H1 (cell line): ENCODE measurements around the gene KRT83. TPM values are rescaled to one million over a fixed set of nuclear protein-coding genes. Genes with fewer than 3 reads are reported as not detected.

Source experiments
- CTCF ChIA-PET: fragments of 300-600 bp; sonication (Branson Sonifier 250); formaldehyde crosslinking; loops from one replicate; lab custom pipeline; 2021; ENCODE audit not compliant: partially characterized antibody; lab: Charles Lee
- POLR2A ChIA-PET: fragments of 300-600 bp; sonication (Branson Sonifier 250); formaldehyde crosslinking; loops from one replicate; lab custom pipeline; 2021; ENCODE audit warnings: inconsistent platforms; ENCODE audit not compliant: partially characterized antibody; lab: Charles Lee
- DNase-seq, 2 experiments: peaks; one replicate each; pipeline versions ENCODE4 v3.0.0 to v3.0.0-alpha.2; 2010 to 2022; ENCODE audit warnings: low spot score in 2 of 2, low read depth in 1 of 2, mixed read lengths in 1 of 2
- FAIRE-seq: peaks from 2 replicates; lab custom pipeline; 2011; peaks lifted over from hg19 to GRCh38; lab: Jason Lieb, UNC
- H2AFZ ChIP-seq: 2 replicates; pipeline ENCODE4 v1.8.1; 2012; ENCODE audit warnings: low read length, inconsistent platforms
- H2AK5ac ChIP-seq: 2 replicates; pipeline ENCODE4 v1.6.1; 2013; ENCODE audit warnings: low read depth, low read length
- H2BK120ac ChIP-seq: replicated peaks from 2 replicates; pipeline ENCODE3; 2013; ENCODE audit warnings: low read depth, low read length, inconsistent platforms
- H2BK12ac ChIP-seq: 2 replicates; pipeline ENCODE4 v1.6.1; 2013; ENCODE audit warnings: low read depth, low read length
- H2BK15ac ChIP-seq: 2 replicates; pipeline ENCODE4 v1.6.1; 2013; ENCODE audit warnings: low read length
- H2BK20ac ChIP-seq: 2 replicates; pipeline ENCODE4 v1.6.1; 2013; ENCODE audit warnings: low read length
- H2BK5ac ChIP-seq: 2 replicates; pipeline ENCODE4 v1.6.1; 2013; ENCODE audit warnings: low read depth, low read length
- H3K14ac ChIP-seq: 2 replicates; pipeline ENCODE4 v1.6.1; 2013; ENCODE audit warnings: inconsistent platforms; ENCODE audit not compliant: insufficient read length
- H3K18ac ChIP-seq: 2 replicates; pipeline ENCODE4 v1.6.1; 2013; ENCODE audit warnings: low read length; ENCODE audit errors: extremely low read depth
- H3K23ac ChIP-seq: 2 replicates; pipeline ENCODE4 v1.6.1; 2013; ENCODE audit warnings: inconsistent platforms; ENCODE audit not compliant: insufficient read length
- H3K23me2 ChIP-seq: 2 replicates; pipeline ENCODE4 v1.6.1; 2013; ENCODE audit warnings: low read depth, low read length
- H3K27ac ChIP-seq: 2 replicates; pipeline ENCODE4 v1.6.1; 2011; ENCODE audit warnings: low read depth, low read length, inconsistent platforms
- H3K27me3 ChIP-seq, 4 experiments: replicated peaks in 1 of 4; 1 replicate in 1 of 4; 2 replicates in 3 of 4; pipeline versions ENCODE4 v1.6.1 to v1.8.1; 2011 to 2013; ENCODE audit warnings: low read length in 3 of 4, mild to moderate bottlenecking in 3 of 4, inconsistent platforms in 2 of 4, mixed read lengths in 2 of 4, moderate library complexity in 1 of 4; ENCODE audit not compliant: control insufficient read depth in 3 of 4, insufficient read depth in 3 of 4; ENCODE audit errors: extremely low read depth in 1 of 4
- H3K36me3 ChIP-seq, 4 experiments: 2 replicates each; pipeline versions ENCODE4 v1.6.1 to v1.8.1; 2011 to 2013; ENCODE audit warnings: mild to moderate bottlenecking in 4 of 4, low read length in 3 of 4, moderate library complexity in 2 of 4, control low read depth in 1 of 4, inconsistent platforms in 1 of 4; ENCODE audit not compliant: insufficient read depth in 4 of 4, control insufficient read depth in 2 of 4
- H3K4ac ChIP-seq: replicated peaks from 2 replicates; pipeline ENCODE3; 2013; ENCODE audit warnings: low read length, low read depth, mixed read lengths, inconsistent platforms; ENCODE audit not compliant: insufficient read length
- H3K4me1 ChIP-seq, 4 experiments: replicated peaks in 1 of 4; 1 replicate in 1 of 4; 2 replicates in 3 of 4; pipeline versions ENCODE4 v1.6.1 to v1.8.1; 2011 to 2013; ENCODE audit warnings: low read length in 3 of 4, inconsistent platforms in 2 of 4, mixed read lengths in 1 of 4; ENCODE audit not compliant: insufficient read depth in 4 of 4, control insufficient read depth in 3 of 4
- H3K4me2 ChIP-seq, 2 experiments: 2 replicates each; pipeline versions ENCODE4 v1.6.1 to v1.8.1; 2011 to 2013; ENCODE audit warnings: low read depth in 2 of 2, low read length in 2 of 2, control low read depth in 1 of 2, inconsistent platforms in 1 of 2, mild to moderate bottlenecking in 1 of 2; ENCODE audit not compliant: insufficient read depth in 1 of 2
- H3K4me3 ChIP-seq, 4 experiments: fragments of 200-600, 300-600 bp in 1 of 4; sonication (generic), shearing (Covaris generic), sonication (Bioruptor Twin) in 1 of 4; 2 replicates each; pipeline versions ENCODE4 v1.5.1 to v1.8.1; 2011 to 2016; ENCODE audit warnings: low read length in 4 of 4, low read depth in 3 of 4, control low read depth in 2 of 4, inconsistent platforms in 2 of 4, mild to moderate bottlenecking in 2 of 4, mixed read lengths in 1 of 4, moderate library complexity in 1 of 4; ENCODE audit not compliant: insufficient read depth in 2 of 4; ENCODE audit errors: extremely low read depth in 1 of 4
- H3K56ac ChIP-seq: replicated peaks from 2 replicates; pipeline ENCODE3; 2013; ENCODE audit warnings: low read depth, mild to moderate bottlenecking, mixed read lengths, low read length, inconsistent platforms; ENCODE audit not compliant: insufficient read length
- H3K79me1 ChIP-seq: 2 replicates; pipeline ENCODE4 v1.6.1; 2013; ENCODE audit warnings: low read depth, low read length, control low read depth
- H3K79me2 ChIP-seq, 2 experiments: 2 replicates each; pipeline versions ENCODE4 v1.6.1 to v1.8.1; 2012 to 2013; ENCODE audit warnings: low read length in 2 of 2, mild to moderate bottlenecking in 2 of 2, inconsistent platforms in 1 of 2; ENCODE audit not compliant: insufficient read depth in 2 of 2, control insufficient read depth in 1 of 2
- H3K9ac ChIP-seq, 4 experiments: replicated peaks in 1 of 4; 1 replicate in 1 of 4; 2 replicates in 3 of 4; pipeline versions ENCODE4 v1.6.1 to v1.8.1; 2011 to 2013; ENCODE audit warnings: low read depth in 3 of 4, low read length in 3 of 4, control low read depth in 2 of 4, mild to moderate bottlenecking in 2 of 4, moderate library complexity in 2 of 4, inconsistent platforms in 1 of 4; ENCODE audit errors: extremely low read depth in 1 of 4
- H3K9me3 ChIP-seq, 2 experiments: 2 replicates each; pipeline versions ENCODE4 v1.6.1 to v1.8.1; 2012 to 2013; ENCODE audit warnings: mild to moderate bottlenecking in 2 of 2, moderate library complexity in 2 of 2, control low read depth in 1 of 2, inconsistent platforms in 1 of 2, low read depth in 1 of 2, low read length in 1 of 2, mixed read lengths in 1 of 2; ENCODE audit not compliant: insufficient read depth in 2 of 2
- H4K20me1 ChIP-seq, 2 experiments: replicated peaks in 1 of 2; 2 replicates each; pipeline versions ENCODE3 to v1.8.1; 2011 to 2013; ENCODE audit warnings: inconsistent platforms in 2 of 2, low read length in 2 of 2, mild to moderate bottlenecking in 1 of 2; ENCODE audit not compliant: insufficient read depth in 2 of 2, control insufficient read depth in 1 of 2
- H4K5ac ChIP-seq: 2 replicates; pipeline ENCODE4 v1.6.1; 2013; ENCODE audit warnings: low read length, low read depth, mixed read lengths, inconsistent platforms; ENCODE audit not compliant: insufficient read length
- H4K8ac ChIP-seq: 2 replicates; pipeline ENCODE4 v1.8.0; 2013; ENCODE audit warnings: mild to moderate bottlenecking, moderate library complexity, low read length, inconsistent platforms; ENCODE audit not compliant: insufficient read depth; ENCODE audit errors: extremely low read depth
- H4K91ac ChIP-seq: replicated peaks from 2 replicates; pipeline ENCODE3; 2013; ENCODE audit warnings: low read length, mixed read lengths, inconsistent platforms; ENCODE audit not compliant: insufficient read length
- KDM1A ChIP-seq: fragments of 200-600, 300-600 bp; sonication (generic); IDR thresholded peaks from 2 replicates; pipeline ENCODE4 v1.7.1; 2016; ENCODE audit warnings: mild to moderate bottlenecking, low read length, borderline replicate concordance
- WGBS, 2 experiments: shearing (Covaris generic) in 1 of 2; methylation state at CpG; one replicate each; pipeline versions ENCODE4 v1.1.6 to v1.1.7; 2013 to 2015; ENCODE audit warnings: low lambda C conversion rate in 2 of 2, mixed read lengths in 2 of 2, inconsistent platforms in 1 of 2, low coverage in 1 of 2, missing lambda C conversion rate in 1 of 2; ENCODE audit not compliant: insufficient replicate concordance in 2 of 2, insufficient coverage in 1 of 2, insufficient read length in 1 of 2; ENCODE audit errors: extremely low coverage in 1 of 2, missing lambda C conversion rate in 1 of 2; 5-methylcytosine and 5-hydroxymethylcytosine counted together
- polyA plus RNA-seq, 7 experiments: library from polyadenylated mRNA; depleted of rRNA in 3 of 7; stranded (reverse) in 5 of 7; unstranded in 2 of 7; fragments of >200 nt in 5 of 7; fragments of 200-250 nt in 2 of 7; gene quantifications; 1 replicate in 5 of 7; 2 replicates in 1 of 7; 4 replicates in 1 of 7; pipeline versions ENCODE4 v1.2.1 to v1.2.3, GENCODE V29; 2011 to 2013; ENCODE audit warnings: missing spikeins in 2 of 7, mixed read lengths in 2 of 7
- total RNA-seq: library from RNA; stranded (reverse); fragmentation: NEBNext Ultra II Directional; extraction: Animal tissue kit (Norgen Biotek cat#: 25700); gene quantifications from 2 replicates; pipeline ENCODE4 v1.2.1, GENCODE V29; 2021

Gene KRT83
- total and polyA plus RNA-seq, 2 of the 8 experiments (the other 6 are each of a cell fraction or from before 2014, with no cell fraction given): not detected

- no peak overlapping the region for H2BK20ac ChIP-seq
- no peaks in the 10 kb centered on the region; a peak in 1 of 4 replicates for H3K9me3 ChIP-seq
- ChIA-PET POLR2A (no interaction called here), CTCF (interaction anchor here (1.2 to 19.8 kb wide), 13 partner anchors 3 to 159 kb away, joined by 3 to 353 read pairs (median 14); partner anchors contain the start of genes KRT83 and KRT86)
- no peak overlapping the region for H3K27ac ChIP-seq
- no peak overlapping the region for H3K23ac ChIP-seq
- no peak overlapping the region for H3K4me3 ChIP-seq
- no peak overlapping the region for H4K8ac ChIP-seq
- H3K79me1 ChIP-seq: no peaks in the 10 kb centered on the region
- TF ChIP-seq KDM1A: no peak
- TF ChIP-seq, all 59 proteins: peak for 0
- no peak overlapping the region for H2BK15ac ChIP-seq
- H3K18ac ChIP-seq: no peak overlapping the region
- H3K56ac ChIP-seq: no peak overlapping the region
- H3K36me3 ChIP-seq: no peaks in the 10 kb centered on the region
- H2BK5ac ChIP-seq: no peak overlapping the region
- H3K23me2 ChIP-seq: peaks cover 1% of the 10 kb centered on the region; the same call in 1 of the 2 replicates
- no peak overlapping the region for H2AK5ac ChIP-seq
- no peak overlapping the region for H2AFZ ChIP-seq
- FAIRE-seq: no peak
- no peak overlapping the region for H3K4ac ChIP-seq
- peaks cover 5 to 19% (median 10%) of the 10 kb centered on the region in 4 experiments for H3K27me3 ChIP-seq
- H3K9ac ChIP-seq: no peak overlapping the region
- DNase-seq: no peak
- no peak overlapping the region for H4K91ac ChIP-seq
- no peak overlapping the region for H3K4me2 ChIP-seq
- no peaks in the 10 kb centered on the region for H3K4me1 ChIP-seq
- no peaks in the 10 kb centered on the region for H3K79me2 ChIP-seq
- H3K14ac ChIP-seq: no peak overlapping the region
- no peaks in the 10 kb centered on the region for H4K20me1 ChIP-seq
- H2BK120ac ChIP-seq: no peak overlapping the region
- no peak overlapping the region for H2BK12ac ChIP-seq
- no peak overlapping the region for H4K5ac ChIP-seq
- WGBS, 2 experiments: 85% methylated on average over 9 of the region's 9 CpGs; no CpG with 5 or more reads in 1 of the 2 experiments
These were observed 7.3 kb downstream of the KRT83 start for GRCh38 chr12:52313926-52314325.
